Endothelial cell (in vitro differentiated cells): Measurements from ENCODE around the gene LRRC41. TPM values are rescaled to one million over a fixed set of nuclear protein-coding genes. Genes with fewer than 3 reads are reported as not detected.
"Not testable (repeated sequence)": the region's sequence is repeated elsewhere in the genome, so short reads cannot be mapped to it uniquely, and the experiment has no call there.

Source experiments
- DNase-seq: peaks from one replicate; pipeline ENCODE4 v3.0.0; 2021; ENCODE audit warnings: low spot score
- H3K27ac Mint-ChIP-seq: one replicate; pipeline ENCODE4 v1.8.0; 2021; ENCODE audit warnings: mixed read lengths, inconsistent platforms; ENCODE audit not compliant: unreplicated experiment
- H3K27me3 Mint-ChIP-seq: one replicate; pipeline ENCODE4 v1.8.0; 2021; ENCODE audit warnings: mild to moderate bottlenecking, moderate library complexity, mixed read lengths, inconsistent platforms; ENCODE audit not compliant: unreplicated experiment
- H3K36me3 Mint-ChIP-seq: one replicate; pipeline ENCODE4 v1.8.0; 2021; ENCODE audit warnings: mild to moderate bottlenecking, low read depth, mixed read lengths, inconsistent platforms; ENCODE audit not compliant: unreplicated experiment
- H3K4me1 Mint-ChIP-seq: one replicate; pipeline ENCODE4 v1.8.0; 2021; ENCODE audit warnings: mild to moderate bottlenecking, mixed read lengths, inconsistent platforms; ENCODE audit not compliant: unreplicated experiment
- H3K4me3 Mint-ChIP-seq: one replicate; pipeline ENCODE4 v1.8.0; 2021; ENCODE audit warnings: mild to moderate bottlenecking, mixed read lengths, inconsistent platforms; ENCODE audit not compliant: unreplicated experiment
- H3K9me3 Mint-ChIP-seq: one replicate; pipeline ENCODE4 v1.8.0; 2021; ENCODE audit warnings: mixed read lengths, inconsistent platforms; ENCODE audit not compliant: unreplicated experiment
- total RNA-seq: library from RNA; stranded (reverse); fragmentation: NEBNext Ultra II Directional; extraction: Animal tissue kit (Norgen Biotek cat#: 25700); gene quantifications from one replicate; pipeline ENCODE4 v1.2.1, GENCODE V29; 2021; ENCODE audit not compliant: unreplicated experiment
- TF ChIP-seq, protein P1 (sequence below): fragments of 200-600 bp; sonication (generic); IDR thresholded peaks from one replicate; pipeline ENCODE4 v1.5.0; 2021; ENCODE audit warnings: antibody characterized with exemption; ENCODE audit not compliant: unreplicated experiment

The LRRC41 gene
- total RNA-seq, 1 donor from 2014 or later = 73.5 TPM

DNA sequence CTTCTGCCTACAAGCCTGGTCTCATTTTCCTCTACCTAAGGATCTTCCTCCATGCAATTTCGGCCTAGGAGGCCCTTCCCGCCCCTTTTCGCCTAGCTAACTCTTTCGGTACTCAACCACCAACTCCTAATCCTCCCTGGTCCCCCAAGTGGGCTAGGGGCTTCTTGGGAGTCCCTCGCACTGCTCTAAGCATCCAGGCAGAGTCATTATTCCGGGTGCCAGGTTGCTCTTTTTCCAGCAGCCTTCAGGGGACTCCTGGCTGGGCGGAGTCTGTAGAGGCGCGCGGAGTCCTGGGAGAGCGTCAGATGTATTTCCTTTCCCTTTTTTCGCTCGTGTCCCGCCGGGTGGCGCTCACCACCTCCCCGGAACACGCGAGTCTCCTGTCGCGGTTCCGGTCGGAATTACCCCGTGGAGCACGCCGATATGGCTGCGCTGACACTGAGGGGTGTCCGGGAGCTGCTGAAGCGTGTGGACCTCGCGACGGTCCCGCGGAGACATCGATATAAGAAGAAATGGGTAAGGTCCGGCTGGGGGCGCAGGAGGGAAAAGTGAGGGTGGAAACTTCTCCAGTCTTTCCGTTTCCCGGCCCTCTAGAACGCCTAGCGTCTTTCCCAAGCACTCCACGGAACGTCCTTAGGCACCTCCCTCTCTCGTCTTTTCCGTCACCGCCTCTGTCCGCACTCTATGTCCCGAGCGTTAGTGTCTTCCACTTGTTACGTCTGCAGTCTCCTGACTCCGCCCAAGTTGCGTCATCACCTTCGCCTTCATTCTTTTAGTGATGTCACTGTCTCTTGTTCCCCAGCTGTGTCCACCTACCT lies 37.2 kb upstream of the LRRC41 start, which contains the start of gene NSUN4:
Gene NSUN4, plus strand, starts transcription at position 404 of the 818 bp plus-strand sequence. Its CDS starts 20 bp downstream, at position 424.
- Mint-ChIP-seq H3K4me3 (peak within 1 kb of the TSS; percentile 100), H3K9me3 (no peaks in the 10 kb centered on the region), H3K4me1 (peaks cover 30% of the 10 kb centered on the region), H3K27ac (peak within 1 kb of the TSS; percentile 100), H3K36me3 (peaks cover 39% of the 10 kb centered on the region), H3K27me3 (peaks cover 19% of the 10 kb centered on the region)
- TF ChIP-seq, protein P1, sequence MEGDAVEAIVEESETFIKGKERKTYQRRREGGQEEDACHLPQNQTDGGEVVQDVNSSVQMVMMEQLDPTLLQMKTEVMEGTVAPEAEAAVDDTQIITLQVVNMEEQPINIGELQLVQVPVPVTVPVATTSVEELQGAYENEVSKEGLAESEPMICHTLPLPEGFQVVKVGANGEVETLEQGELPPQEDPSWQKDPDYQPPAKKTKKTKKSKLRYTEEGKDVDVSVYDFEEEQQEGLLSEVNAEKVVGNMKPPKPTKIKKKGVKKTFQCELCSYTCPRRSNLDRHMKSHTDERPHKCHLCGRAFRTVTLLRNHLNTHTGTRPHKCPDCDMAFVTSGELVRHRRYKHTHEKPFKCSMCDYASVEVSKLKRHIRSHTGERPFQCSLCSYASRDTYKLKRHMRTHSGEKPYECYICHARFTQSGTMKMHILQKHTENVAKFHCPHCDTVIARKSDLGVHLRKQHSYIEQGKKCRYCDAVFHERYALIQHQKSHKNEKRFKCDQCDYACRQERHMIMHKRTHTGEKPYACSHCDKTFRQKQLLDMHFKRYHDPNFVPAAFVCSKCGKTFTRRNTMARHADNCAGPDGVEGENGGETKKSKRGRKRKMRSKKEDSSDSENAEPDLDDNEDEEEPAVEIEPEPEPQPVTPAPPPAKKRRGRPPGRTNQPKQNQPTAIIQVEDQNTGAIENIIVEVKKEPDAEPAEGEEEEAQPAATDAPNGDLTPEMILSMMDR = peak; percentile 24
- peak; percentile 83 for DNase-seq

DNA sequence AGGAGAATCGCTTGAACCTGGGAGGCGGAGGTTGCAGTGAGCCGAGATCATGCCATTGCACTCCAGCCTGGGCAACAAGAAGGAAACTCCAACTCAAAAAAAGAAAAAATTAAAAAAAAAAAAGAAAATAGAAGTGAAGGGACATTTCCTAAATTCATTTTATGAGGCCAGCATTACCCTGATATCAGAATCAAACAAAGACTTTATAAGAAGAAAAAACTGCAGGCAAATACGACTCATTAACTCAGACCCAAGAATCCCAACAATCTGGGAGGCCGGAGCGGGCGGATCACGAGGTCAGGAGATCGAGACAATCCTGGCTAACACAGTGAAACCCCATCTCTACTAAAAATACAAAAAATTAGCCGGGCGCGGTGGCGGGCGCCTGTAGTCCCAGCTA lies 34.0 kb upstream of the LRRC41 start:
- not testable (repeated sequence) for H3K36me3 Mint-ChIP-seq, H3K27ac Mint-ChIP-seq, H3K4me3 Mint-ChIP-seq, H3K9me3 Mint-ChIP-seq, DNase-seq
- Mint-ChIP-seq H3K27me3 (peaks cover 16% of the 10 kb centered on the region), H3K4me1 (peaks cover 22% of the 10 kb centered on the region)

GRCh38 chr1:46335081-46335480 lies 31.7 kb upstream of the LRRC41 start:
- DNase-seq = no peak
- Mint-ChIP-seq H3K9me3 (no peaks in the 10 kb centered on the region), H3K4me1 (peaks cover 4% of the 10 kb centered on the region), H3K4me3 (no peak overlapping the region), H3K36me3 (no peaks in the 10 kb centered on the region), H3K27ac (no peak overlapping the region), H3K27me3 (peaks cover 1% of the 10 kb centered on the region)
- TF ChIP-seq, protein P1 = no peak

DNA sequence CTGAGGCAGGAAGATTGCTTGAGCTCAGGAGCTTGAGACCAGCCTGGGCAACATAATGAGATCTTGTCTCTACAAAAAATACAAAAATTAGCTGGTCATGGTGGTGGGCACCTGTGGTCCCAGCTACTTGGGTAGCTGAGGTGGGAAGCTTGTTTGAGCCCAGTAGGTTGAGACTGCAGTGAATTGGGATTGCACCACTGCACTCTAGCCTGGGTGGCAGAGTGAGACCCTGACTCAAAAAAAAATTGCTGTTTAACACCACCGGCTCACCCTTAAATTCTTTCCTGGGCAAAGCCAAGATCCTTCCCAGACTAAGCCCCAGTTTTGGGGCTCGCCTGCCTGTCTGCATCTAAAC lies 30.6 kb upstream of the LRRC41 start:
- H3K27ac Mint-ChIP-seq = no peak overlapping the region
- H3K36me3 Mint-ChIP-seq = no peaks in the 10 kb centered on the region
- TF ChIP-seq, protein P1 = no peak
- H3K9me3 Mint-ChIP-seq = no peaks in the 10 kb centered on the region
- no peak overlapping the region for H3K4me3 Mint-ChIP-seq
- H3K27me3 Mint-ChIP-seq = peaks cover 1% of the 10 kb centered on the region
- no peaks in the 10 kb centered on the region for H3K4me1 Mint-ChIP-seq
- no peak for DNase-seq

DNA sequence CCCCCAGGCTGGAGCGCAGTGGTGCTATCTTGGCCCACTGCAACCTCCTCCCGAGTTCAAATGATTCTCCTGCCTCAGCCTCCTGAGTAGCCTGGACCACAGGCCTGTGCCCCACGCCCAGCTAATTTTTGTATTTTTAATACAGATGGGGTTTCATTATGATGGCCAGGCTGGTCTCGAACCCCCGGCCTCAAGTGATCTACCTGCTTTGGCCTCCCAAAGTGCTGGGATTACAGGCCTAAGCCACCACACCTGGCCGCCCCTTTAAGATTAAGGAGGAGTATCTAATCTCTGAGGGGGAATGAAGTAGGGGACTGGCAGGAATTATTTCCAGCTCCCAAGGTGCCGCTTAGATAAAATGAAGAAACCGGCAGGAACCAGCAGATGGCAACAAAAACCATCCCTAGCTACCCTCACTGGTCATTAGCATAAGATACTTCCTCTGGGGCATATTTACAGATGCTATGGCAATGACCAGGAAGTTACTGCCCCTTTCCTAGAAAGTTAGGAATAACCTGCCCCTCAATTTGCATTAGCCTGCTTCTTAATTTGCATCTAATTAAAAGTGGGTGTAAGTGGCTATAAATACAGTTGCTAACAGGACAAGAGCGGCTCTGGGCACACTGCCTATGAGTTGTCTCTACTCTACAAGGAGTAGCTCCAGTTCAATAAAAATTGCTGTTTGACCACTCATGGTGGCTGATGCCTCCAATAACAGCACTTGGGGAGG lies 30.0 kb upstream of the LRRC41 start:
- H3K27ac Mint-ChIP-seq = no peak overlapping the region
- DNase-seq = peak; percentile 16
- peaks cover 1% of the 10 kb centered on the region for H3K27me3 Mint-ChIP-seq
- H3K36me3 Mint-ChIP-seq = no peaks in the 10 kb centered on the region
- TF ChIP-seq, protein P1 = no peak
- no peak overlapping the region for H3K4me3 Mint-ChIP-seq
- no peaks in the 10 kb centered on the region for H3K9me3 Mint-ChIP-seq
- H3K4me1 Mint-ChIP-seq = no peaks in the 10 kb centered on the region

GRCh38 chr1:46331786-46332540 lies 28.5 kb upstream of the LRRC41 start:
- peak overlapping the region; percentile 22 for H3K27ac Mint-ChIP-seq
- H3K4me3 Mint-ChIP-seq, H3K4me1 Mint-ChIP-seq, DNase-seq, H3K36me3 Mint-ChIP-seq, H3K27me3 Mint-ChIP-seq, H3K9me3 Mint-ChIP-seq: not testable (repeated sequence)

GRCh38 chr1:46330381-46330780 lies 27.0 kb upstream of the LRRC41 start:
- H3K4me1 Mint-ChIP-seq, DNase-seq, H3K9me3 Mint-ChIP-seq, H3K27me3 Mint-ChIP-seq, H3K4me3 Mint-ChIP-seq, H3K27ac Mint-ChIP-seq, H3K36me3 Mint-ChIP-seq: not testable (repeated sequence)

DNA sequence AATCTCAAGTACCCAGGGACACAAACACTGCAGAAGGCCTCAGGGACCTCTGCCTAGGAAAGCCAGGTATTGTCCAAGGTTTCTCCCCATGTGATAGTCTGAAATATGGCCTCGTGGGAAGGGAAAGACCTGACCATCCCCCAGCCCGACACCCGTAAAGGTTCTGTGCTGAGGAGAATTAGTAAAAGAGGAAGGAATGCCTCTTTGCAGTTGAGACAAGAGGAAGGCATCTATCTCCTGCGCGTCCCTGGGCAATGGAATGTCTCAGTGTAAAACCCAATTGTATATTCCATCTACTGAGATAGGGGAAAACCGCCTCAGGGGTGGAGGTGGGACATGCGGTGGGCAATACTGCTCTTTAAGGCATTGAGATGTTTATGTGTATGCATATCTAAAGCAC lies 26.4 kb upstream of the LRRC41 start:
- H3K36me3 Mint-ChIP-seq, H3K27ac Mint-ChIP-seq, DNase-seq, H3K27me3 Mint-ChIP-seq, H3K9me3 Mint-ChIP-seq, H3K4me1 Mint-ChIP-seq, H3K4me3 Mint-ChIP-seq: not testable (repeated sequence)
